ENCODE results near the gene C5orf52.
"Not testable (repeated sequence)": the region's sequence is repeated elsewhere in the genome, so short reads cannot be mapped to it uniquely, and the experiment has no call there.

The C5orf52 gene

GRCh38 chr5:157670662-157671591 lies at the start of gene C5orf52:
Gene C5orf52, plus strand, starts transcription at chr5:157671533. Its CDS starts 82 bp downstream, at chr5:157671615.
- DNase-seq: peak; percentile 21

GRCh38 chr5:157624144-157624543 lies 47.2 kb upstream of the C5orf52 start:
- DNase-seq: no peak

- no peak for DNase-seq
These were observed 44.5 kb upstream of the C5orf52 start for GRCh38 chr5:157626831-157627230.

GRCh38 chr5:157630341-157630740 lies 41.0 kb upstream of the C5orf52 start:
- no peak for DNase-seq

GRCh38 chr5:157640406-157641066 lies 30.8 kb upstream of the C5orf52 start:
- no peak for DNase-seq

- no peak for DNase-seq
These were observed 22.9 kb upstream of the C5orf52 start for GRCh38 chr5:157648275-157648990.

GRCh38 chr5:157649101-157649500 lies 22.2 kb upstream of the C5orf52 start:
- no peak for DNase-seq

GRCh38 chr5:157650991-157651611 lies 20.2 kb upstream of the C5orf52 start:
- no peak for DNase-seq

GRCh38 chr5:157651623-157652376 lies 19.5 kb upstream of the C5orf52 start:
- peak; percentile 83 for DNase-seq

GRCh38 chr5:157652377-157652692 lies 19.0 kb upstream of the C5orf52 start, which contains the start of gene SOX30:
Gene SOX30, minus strand, starts transcription at chr5:157652438. Its CDS starts 360 bp downstream, at chr5:157652078.
- no peak for DNase-seq

- DNase-seq: no peak
These were observed 13.8 kb upstream of the C5orf52 start for GRCh38 chr5:157657516-157657915.

GRCh38 chr5:157658893-157659292 lies 12.4 kb upstream of the C5orf52 start:
- no peak for DNase-seq

- no peak for DNase-seq
These were observed 11.3 kb upstream of the C5orf52 start for GRCh38 chr5:157659868-157660660.

GRCh38 chr5:157665467-157666070 lies 5.8 kb upstream of the C5orf52 start:
- no peak for DNase-seq

- DNase-seq: no peak
These were observed 3.0 kb upstream of the C5orf52 start for GRCh38 chr5:157668356-157668755.

- no peak for DNase-seq
These were observed 1.6 kb upstream of the C5orf52 start for GRCh38 chr5:157669701-157670097.

GRCh38 chr5:157671592-157672330 lies 428 bp downstream of the C5orf52 start:
- DNase-seq: no peak

- DNase-seq: no peak
These were observed 1.6 kb downstream of the C5orf52 start for GRCh38 chr5:157672976-157673375.

- DNase-seq: not testable (repeated sequence)
These were observed 3.0 kb downstream of the C5orf52 start for GRCh38 chr5:157674351-157674750.

GRCh38 chr5:157677931-157678330 lies 6.6 kb downstream of the C5orf52 start:
- DNase-seq: no peak
